Cardiac fibroblast (primary cell): ENCODE results near the gene WDR64.

Experiments used
- DNase-seq, 2 donors: peaks; one replicate each; pipeline versions ENCODE4 v3.0.0 to v3.0.0-alpha.2; 2010; ENCODE audit warnings: low read depth in 2 of 2
- H3K4me3 ChIP-seq, 2 donors: replicated peaks in 1 of 2; 1 replicate in 1 of 2; 2 replicates in 1 of 2; pipeline ENCODE4 v1.5.1; 2011; ENCODE audit warnings: low read depth in 2 of 2, low read length in 2 of 2, mild to moderate bottlenecking in 2 of 2, moderate library complexity in 1 of 2
- CTCF ChIP-seq: IDR thresholded peaks from one replicate; pipeline ENCODE4 v1.5.1; 2011; ENCODE audit warnings: low read depth, mild to moderate bottlenecking, low read length, inconsistent platforms

The WDR64 gene

DNA sequence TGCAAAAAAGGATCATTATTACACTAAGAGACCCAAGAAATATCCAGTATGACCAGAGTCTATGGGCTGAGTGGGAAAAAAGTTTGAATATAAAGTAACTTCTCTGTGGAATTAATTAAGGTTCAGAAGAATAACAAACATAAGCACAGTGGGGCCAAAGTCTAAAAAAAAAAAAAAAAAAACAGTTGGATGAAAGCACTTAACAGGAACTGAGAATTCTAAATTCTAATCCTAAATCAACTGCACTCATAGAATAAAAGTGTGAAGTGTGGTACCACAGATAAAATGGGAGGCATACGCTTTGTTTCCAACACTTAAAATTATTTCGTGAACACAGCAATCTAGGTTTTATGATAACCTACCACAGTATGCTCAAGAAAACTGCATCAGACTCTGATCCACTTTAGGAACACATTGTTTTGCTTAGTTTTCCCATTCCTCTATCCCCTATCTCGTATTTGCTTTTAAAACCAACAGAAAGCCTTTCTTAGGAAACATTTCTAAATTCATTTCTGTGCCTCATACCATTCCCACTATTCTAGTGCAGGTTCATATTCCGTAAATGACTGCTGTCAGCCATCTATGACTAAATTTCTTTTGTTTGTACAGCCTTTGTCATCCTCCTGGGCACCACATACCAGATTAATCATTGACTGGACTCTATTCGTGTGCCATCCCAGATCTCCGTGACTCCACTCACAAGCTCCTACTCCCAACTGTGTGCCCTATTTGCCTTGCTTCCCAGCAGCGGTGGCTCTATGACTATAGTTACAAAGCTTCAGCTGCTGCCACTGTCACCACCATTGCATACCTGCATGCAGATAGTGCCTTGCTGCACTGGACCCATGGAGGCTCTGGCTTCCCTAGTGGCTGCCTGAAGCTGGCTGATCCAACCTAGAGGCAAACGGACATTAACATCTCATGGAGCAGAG is 36.8 kb upstream of the WDR64 start:
- TF ChIP-seq CTCF: no peak
- H3K4me3 ChIP-seq: no peak overlapping the region
- peak in 1 of 2 donors; percentile 39 for DNase-seq

DNA sequence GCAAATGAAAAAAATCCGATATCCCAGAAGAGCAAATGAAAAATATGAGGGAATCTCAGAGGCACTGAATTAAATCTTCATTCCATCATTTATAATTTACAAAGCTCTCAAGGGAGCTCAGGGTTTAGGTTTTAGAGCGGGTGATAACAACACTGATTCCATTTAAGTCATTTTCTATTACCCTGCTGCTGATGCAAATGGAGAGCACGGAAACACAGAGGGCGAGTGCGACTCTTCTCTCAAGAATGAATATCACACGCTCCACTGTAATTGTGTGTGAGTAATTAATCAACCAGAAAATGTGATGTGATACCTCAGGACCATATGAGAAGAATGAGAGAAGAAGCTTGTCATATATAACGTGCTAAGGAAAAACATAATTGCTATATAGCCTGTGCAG is 34.7 kb upstream of the WDR64 start:
- H3K4me3 ChIP-seq: no peak overlapping the region
- no peak for TF ChIP-seq CTCF
- no peak for DNase-seq

DNA sequence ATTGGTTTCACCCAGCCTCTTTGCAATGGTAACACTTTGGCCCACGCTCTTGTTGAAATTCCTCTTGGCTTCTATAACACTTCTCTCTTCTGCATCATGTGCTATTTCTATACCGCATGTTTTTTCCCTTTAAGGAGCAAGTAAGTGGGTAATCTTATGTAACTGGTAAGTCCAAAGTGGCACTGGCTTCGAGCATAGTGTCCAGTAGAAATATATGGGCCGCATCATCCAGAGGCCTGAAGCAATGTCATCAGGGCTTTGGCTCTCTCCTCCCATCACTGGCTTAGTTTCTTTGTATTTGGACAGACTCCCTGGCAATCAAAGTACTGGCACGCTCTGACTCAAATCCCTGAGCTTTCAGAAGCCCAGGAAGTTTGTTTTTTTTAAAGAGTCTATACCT is 29.4 kb upstream of the WDR64 start:
- no peak overlapping the region for H3K4me3 ChIP-seq
- no peak for TF ChIP-seq CTCF
- peak in 1 of 2 donors; percentile 42 for DNase-seq

DNA sequence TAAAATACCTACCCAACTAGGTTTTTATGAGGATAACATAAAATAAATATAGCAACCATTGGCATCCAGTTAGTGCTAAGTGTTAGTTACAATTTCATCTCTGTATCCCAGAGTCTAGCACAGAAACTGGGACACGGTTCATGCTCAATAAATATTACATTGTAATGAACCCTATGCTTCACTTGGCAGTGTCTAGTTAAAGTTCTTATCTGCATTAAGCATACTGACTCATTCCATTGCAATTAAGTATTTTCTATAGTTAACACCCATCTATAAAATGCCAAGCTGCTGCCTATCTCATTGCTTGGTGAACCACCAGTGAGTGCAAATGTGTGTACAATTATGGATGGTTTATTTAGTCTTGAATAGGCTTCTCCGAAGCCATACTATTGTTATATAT is 27.1 kb upstream of the WDR64 start:
- TF ChIP-seq CTCF: no peak
- DNase-seq: peak in 1 of 2 donors; percentile 48
- H3K4me3 ChIP-seq: no peak overlapping the region

DNA sequence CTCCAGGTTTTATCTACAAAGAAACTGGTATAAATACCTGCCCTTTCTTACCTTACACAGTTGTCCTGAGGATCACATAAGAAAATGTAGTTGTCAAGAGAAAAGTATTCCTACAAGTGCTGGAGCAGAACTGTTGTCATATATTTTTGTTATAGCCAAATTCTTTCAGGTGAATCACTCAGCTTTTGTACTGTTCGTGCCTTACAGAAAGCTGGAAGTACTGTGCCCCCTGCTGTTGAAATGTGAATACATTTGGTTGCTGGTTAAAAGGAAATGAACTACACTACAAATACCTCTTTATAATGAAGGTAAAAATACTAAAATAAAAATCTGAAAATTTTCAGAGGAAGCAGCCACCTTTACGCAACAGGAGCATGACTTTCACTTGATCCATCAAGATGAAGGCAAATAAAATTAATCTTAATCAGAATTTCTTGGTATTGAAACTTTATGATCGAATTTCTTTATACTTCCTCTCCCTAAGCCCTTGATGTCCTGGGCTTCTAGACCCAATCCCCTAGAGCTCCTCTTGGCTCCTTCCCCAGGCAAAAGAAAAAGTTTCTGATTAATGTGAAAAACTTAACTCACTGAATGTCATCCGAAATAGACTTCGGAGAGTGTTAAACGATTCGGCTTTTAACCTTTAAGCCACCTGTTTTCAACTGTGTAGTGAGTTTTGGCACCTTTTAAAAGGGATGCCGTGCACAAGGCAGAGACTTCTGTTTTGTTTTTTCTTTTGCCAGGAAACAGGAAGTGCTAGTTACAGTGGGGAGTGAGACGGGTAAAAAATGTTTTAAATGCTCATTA is 24.4 kb upstream of the WDR64 start:
- H3K4me3 ChIP-seq: no peak overlapping the region

DNA sequence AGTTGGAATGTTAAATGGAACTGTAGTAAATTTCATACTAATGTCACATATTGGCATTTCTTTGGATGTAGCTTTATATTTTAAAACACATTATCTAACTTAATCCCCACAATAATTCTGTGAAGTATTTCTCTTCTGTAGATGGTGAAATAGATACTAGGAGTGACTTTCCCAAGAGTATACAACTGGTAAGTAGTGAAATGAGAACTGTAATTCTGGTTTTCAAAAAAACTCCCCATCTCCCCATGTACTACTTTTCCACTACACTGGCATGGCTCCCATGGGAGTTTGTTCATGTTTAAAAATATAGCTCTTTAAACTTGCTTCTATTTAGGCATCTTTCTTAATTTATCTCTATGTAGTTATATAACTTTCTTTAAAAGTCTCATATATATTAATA is 22.1 kb upstream of the WDR64 start:
- DNase-seq: no peak
- TF ChIP-seq CTCF: no peak

More for the DNA sequence above, 24.4 kb upstream of the WDR64 start:
- peak; percentile 85 to 92 for DNase-seq
- peak; percentile 67 for TF ChIP-seq CTCF

More for the DNA sequence above, 22.1 kb upstream of the WDR64 start:
- H3K4me3 ChIP-seq: no peak overlapping the region
